ENCODE data around the gene BCL7C. TPM values are rescaled to one million over a fixed set of nuclear protein-coding genes. Genes with fewer than 3 reads are reported as not detected.

BCL7C gene
- polyA plus RNA-seq, 6 donors from 2014 or later = 29.4 to 40.3 (median 33.1) TPM

- Mint-ChIP-seq H3K27ac (no peak overlapping the region), H3K4me3 (no peak overlapping the region), H3K9me3 (no peaks in the 10 kb centered on the region), H3K4me1 (no peaks in the 10 kb centered on the region), H3K27me3 (no peaks in the 10 kb centered on the region), H3K36me3 (no peaks in the 10 kb centered on the region)
- DNase-seq = no peak
- no peak for ATAC-seq (ENCODE audit: low read depth in 2 of 2)
These were observed 35.0 kb downstream of the BCL7C start for GRCh38 chr16:30858829-30859423.

- no peaks in the 10 kb centered on the region for H3K36me3 Mint-ChIP-seq
These were observed 35.8 kb downstream of the BCL7C start for GRCh38 chr16:30858111-30858495.

GRCh38 chr16:30853758-30854157 lies 40.1 kb downstream of the BCL7C start:
- Mint-ChIP-seq H3K36me3 (no peaks in the 10 kb centered on the region), H3K4me1 (no peaks in the 10 kb centered on the region), H3K9me3 (no peaks in the 10 kb centered on the region), H3K4me3 (no peak overlapping the region), H3K27me3 (no peaks in the 10 kb centered on the region), H3K27ac (peak overlapping the region in 2 of 6 donors; percentile 2 to 49)
- no peak for ATAC-seq (ENCODE audit: low read depth in 2 of 2)
- no peak for DNase-seq

More at GRCh38 chr16:30858111-30858495, 35.8 kb downstream of the BCL7C start:
- H3K27ac Mint-ChIP-seq = no peak overlapping the region
- no peak overlapping the region for H3K4me3 Mint-ChIP-seq
- no peaks in the 10 kb centered on the region for H3K4me1 Mint-ChIP-seq
- no peak for ATAC-seq (ENCODE audit: low read depth in 2 of 2)
- DNase-seq = no peak
- H3K9me3 Mint-ChIP-seq = no peaks in the 10 kb centered on the region
- H3K27me3 Mint-ChIP-seq = no peaks in the 10 kb centered on the region

- no peaks in the 10 kb centered on the region for H3K9me3 Mint-ChIP-seq
- no peak overlapping the region for H3K27ac Mint-ChIP-seq
- H3K27me3 Mint-ChIP-seq = no peaks in the 10 kb centered on the region
- H3K4me3 Mint-ChIP-seq = no peak overlapping the region
- ATAC-seq (ENCODE audit: low read depth in 2 of 2) (no peak), DNase-seq (no peak)
- no peaks in the 10 kb centered on the region for H3K36me3 Mint-ChIP-seq
- H3K4me1 Mint-ChIP-seq = peaks cover under 1 to 4% (median under 1%) of the 10 kb centered on the region in 3 donors
These were observed 43.6 kb downstream of the BCL7C start for GRCh38 chr16:30850246-30850645.

GRCh38 chr16:30846649-30847402 lies 47.1 kb downstream of the BCL7C start:
- DNase-seq (no peak), ATAC-seq (ENCODE audit: low read depth in 2 of 2) (no peak)
- H3K9me3 Mint-ChIP-seq = no peaks in the 10 kb centered on the region
- H3K4me3 Mint-ChIP-seq = no peak overlapping the region
- H3K36me3 Mint-ChIP-seq = no peaks in the 10 kb centered on the region
- H3K27ac Mint-ChIP-seq = no peak overlapping the region
- H3K27me3 Mint-ChIP-seq = no peaks in the 10 kb centered on the region
- peaks cover 5 to 14% (median 9%) of the 10 kb centered on the region in 3 donors for H3K4me1 Mint-ChIP-seq

GRCh38 chr16:30844671-30845449 lies 49.0 kb downstream of the BCL7C start:
- H3K9me3 Mint-ChIP-seq = no peaks in the 10 kb centered on the region
- no peaks in the 10 kb centered on the region for H3K36me3 Mint-ChIP-seq
- ATAC-seq (ENCODE audit: low read depth in 2 of 2) (peak; percentile 87 to 96), DNase-seq (peak; percentile 79)
- H3K4me1 Mint-ChIP-seq = peaks cover 5 to 14% (median 9%) of the 10 kb centered on the region in 3 donors
- H3K27ac Mint-ChIP-seq = peak overlapping the region in 5 of 6 donors; percentile 26 to 85 (median 70)
- H3K4me3 Mint-ChIP-seq = peak overlapping the region in 7 of 8 donors; percentile 11 to 83 (median 68)
- no peaks in the 10 kb centered on the region for H3K27me3 Mint-ChIP-seq

GRCh38 chr16:30844346-30844670 lies 49.6 kb downstream of the BCL7C start:
- Mint-ChIP-seq H3K4me3 (peak overlapping the region in 1 of 8 donors; percentile 83), H3K4me1 (peaks cover 5 to 14% (median 9%) of the 10 kb centered on the region in 3 donors), H3K27ac (peak overlapping the region in 1 of 6 donors; percentile 70), H3K27me3 (no peaks in the 10 kb centered on the region), H3K36me3 (no peaks in the 10 kb centered on the region), H3K9me3 (no peaks in the 10 kb centered on the region)
- no peak for ATAC-seq (ENCODE audit: low read depth in 2 of 2)
- no peak for DNase-seq

GRCh38 chr16:30843501-30843900 lies 50.4 kb downstream of the BCL7C start:
- H3K27ac Mint-ChIP-seq = no peak overlapping the region
- H3K9me3 Mint-ChIP-seq = no peaks in the 10 kb centered on the region
- ATAC-seq (ENCODE audit: low read depth in 2 of 2) = no peak

GRCh38 chr16:30842971-30843370 lies 50.9 kb downstream of the BCL7C start:
- no peak overlapping the region for H3K4me3 Mint-ChIP-seq
- H3K27ac Mint-ChIP-seq = no peak overlapping the region
- ATAC-seq (ENCODE audit: low read depth in 2 of 2) (no peak), DNase-seq (no peak)
- no peaks in the 10 kb centered on the region for H3K36me3 Mint-ChIP-seq
- H3K27me3 Mint-ChIP-seq = no peaks in the 10 kb centered on the region
- H3K4me1 Mint-ChIP-seq = peaks cover 5 to 14% (median 9%) of the 10 kb centered on the region in 3 donors
- H3K9me3 Mint-ChIP-seq = no peaks in the 10 kb centered on the region

More at GRCh38 chr16:30843501-30843900, 50.4 kb downstream of the BCL7C start:
- Mint-ChIP-seq H3K4me1 (peaks cover 5 to 14% (median 9%) of the 10 kb centered on the region in 3 donors), H3K4me3 (no peak overlapping the region), H3K27me3 (no peaks in the 10 kb centered on the region), H3K36me3 (no peaks in the 10 kb centered on the region)
- DNase-seq = no peak

- no peak overlapping the region for H3K27ac Mint-ChIP-seq
- no peaks in the 10 kb centered on the region for H3K36me3 Mint-ChIP-seq
- ATAC-seq (ENCODE audit: low read depth in 2 of 2) = no peak
- no peak overlapping the region for H3K4me3 Mint-ChIP-seq
- H3K4me1 Mint-ChIP-seq = peaks cover 5 to 14% (median 9%) of the 10 kb centered on the region in 3 donors
- H3K27me3 Mint-ChIP-seq = no peaks in the 10 kb centered on the region
- DNase-seq = no peak
- no peaks in the 10 kb centered on the region for H3K9me3 Mint-ChIP-seq
These were observed 52.5 kb downstream of the BCL7C start for GRCh38 chr16:30841332-30841731.

- Mint-ChIP-seq H3K27me3 (no peaks in the 10 kb centered on the region), H3K36me3 (no peaks in the 10 kb centered on the region), H3K4me1 (peaks cover 5 to 14% (median 9%) of the 10 kb centered on the region in 3 donors), H3K27ac (peak overlapping the region in 1 of 6 donors; percentile 80), H3K9me3 (no peaks in the 10 kb centered on the region), H3K4me3 (no peak overlapping the region)
- DNase-seq = no peak
- ATAC-seq (ENCODE audit: low read depth in 2 of 2) = no peak
These were observed 53.3 kb downstream of the BCL7C start for GRCh38 chr16:30840611-30841010.

- H3K27ac Mint-ChIP-seq = no peak overlapping the region
- H3K36me3 Mint-ChIP-seq = no peaks in the 10 kb centered on the region
- ATAC-seq (ENCODE audit: low read depth in 2 of 2) (no peak), DNase-seq (no peak)
- no peak overlapping the region for H3K4me3 Mint-ChIP-seq
- H3K9me3 Mint-ChIP-seq = no peaks in the 10 kb centered on the region
- H3K27me3 Mint-ChIP-seq = no peaks in the 10 kb centered on the region
- H3K4me1 Mint-ChIP-seq = peaks cover 0 to 5% (median 2%) of the 10 kb centered on the region in 3 donors
These were observed 54.2 kb downstream of the BCL7C start for GRCh38 chr16:30839523-30840227.

GRCh38 chr16:30838876-30839471 lies 54.9 kb downstream of the BCL7C start:
- ATAC-seq (ENCODE audit: low read depth in 2 of 2) (no peak), DNase-seq (no peak)
- H3K27ac Mint-ChIP-seq = peak overlapping the region in 1 of 6 donors; percentile 16
- no peak overlapping the region for H3K4me3 Mint-ChIP-seq
- H3K36me3 Mint-ChIP-seq = no peaks in the 10 kb centered on the region
- H3K9me3 Mint-ChIP-seq = no peaks in the 10 kb centered on the region
- H3K27me3 Mint-ChIP-seq = no peaks in the 10 kb centered on the region
- no peaks in the 10 kb centered on the region for H3K4me1 Mint-ChIP-seq

Data from naive B cell (primary cell).